OCI-LY1 (cell line): Measurements from ENCODE around the gene DNAJC15.

Experiments
- CTCF ChIP-seq: fragments of 200-600 bp; sonication (generic), shearing (Covaris generic); IDR thresholded peaks from 2 replicates; pipeline ENCODE4 v1.5.1; 2017; ENCODE audit warnings: mild to moderate bottlenecking, antibody characterized with exemption, low read length, moderate library complexity, mixed read lengths
- EZH2 ChIP-seq: fragments of 200-600 bp; sonication (generic), shearing (Covaris generic); IDR thresholded peaks from 2 replicates; pipeline ENCODE4 v1.8.0; 2017; ENCODE audit warnings: borderline replicate concordance, mixed run types, mild to moderate bottlenecking, antibody characterized with exemption, low read length, moderate library complexity, mixed read lengths

- TF ChIP-seq CTCF (no peak), EZH2 (no peak)
Measured at GRCh38 chr13:42991898-42992763, 31.3 kb upstream of the DNAJC15 start, which contains the start of gene EPSTI1.
